Islet precursor cell (in vitro differentiated cells): ENCODE data around the gene CDK5RAP1.

Experiments
- DNase-seq: peaks from one replicate; pipeline ENCODE4 v3.0.0-alpha.2; 2018

CDK5RAP1 gene

DNA sequence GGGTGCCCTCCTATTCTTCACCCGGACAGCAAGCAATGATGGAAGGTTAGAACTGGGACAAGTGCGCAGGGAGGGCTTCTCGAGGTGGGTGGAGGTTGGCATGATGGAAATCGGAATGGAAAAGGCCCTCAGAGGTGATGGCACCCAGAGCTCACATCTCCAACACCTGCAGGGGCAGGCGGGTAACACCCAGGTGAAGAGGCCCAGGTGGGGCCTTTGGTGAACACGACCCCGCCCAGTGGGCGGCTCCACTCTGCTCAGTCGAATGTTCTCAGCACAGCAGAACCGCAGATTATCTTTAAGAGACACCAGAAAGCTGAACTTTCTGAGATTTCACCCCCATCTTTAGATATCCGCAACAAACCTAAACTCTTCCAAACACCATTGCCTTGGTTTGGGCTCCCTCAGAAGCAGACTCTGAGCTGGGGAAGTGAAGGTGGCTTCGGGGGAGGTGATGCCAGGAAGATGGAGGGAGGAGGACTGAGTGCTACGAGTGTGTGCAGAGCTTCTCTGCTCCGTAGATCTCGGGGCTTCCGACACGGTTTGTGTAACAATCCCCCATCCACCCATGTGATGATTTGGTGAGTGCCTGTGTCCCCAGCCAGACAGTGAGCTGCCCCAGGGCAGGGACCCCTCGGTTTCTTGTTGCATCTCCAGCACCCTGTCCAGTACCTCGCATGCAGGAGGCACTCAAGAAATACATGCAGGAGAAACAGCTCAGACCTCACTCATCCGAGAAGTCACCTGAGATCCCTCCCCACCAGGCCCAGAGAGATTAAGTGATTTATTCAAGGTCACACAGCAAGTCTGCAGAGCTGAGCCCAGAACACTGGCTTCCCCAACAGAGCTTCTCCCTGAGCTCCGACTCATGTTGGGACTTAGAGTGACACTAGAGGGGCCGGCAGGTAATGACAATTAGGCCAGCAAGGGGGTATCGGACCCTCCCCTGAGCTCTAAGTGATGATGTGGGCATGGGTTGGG lies 72.9 kb downstream of the CDK5RAP1 start:
- DNase-seq: no peak

DNA sequence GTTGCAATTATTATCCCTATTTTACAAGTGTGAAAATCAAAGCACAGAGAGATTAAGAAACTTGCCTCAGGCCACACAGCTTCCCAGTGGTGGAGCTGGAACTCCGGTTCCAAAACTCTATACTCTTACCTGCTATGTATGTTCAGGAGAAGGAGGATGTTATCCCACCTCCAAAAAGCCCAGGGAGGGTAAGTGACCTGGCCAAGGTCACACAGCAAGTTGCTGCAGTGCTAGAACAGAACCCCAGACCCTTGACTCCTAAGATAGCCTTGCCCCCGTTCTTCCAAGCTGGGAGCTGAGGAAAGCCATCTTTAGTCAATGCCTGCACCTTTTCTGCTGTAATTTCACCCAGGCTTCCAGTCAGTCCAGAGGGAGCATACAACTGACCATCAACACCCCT lies 76.0 kb downstream of the CDK5RAP1 start:
- DNase-seq: no peak

DNA sequence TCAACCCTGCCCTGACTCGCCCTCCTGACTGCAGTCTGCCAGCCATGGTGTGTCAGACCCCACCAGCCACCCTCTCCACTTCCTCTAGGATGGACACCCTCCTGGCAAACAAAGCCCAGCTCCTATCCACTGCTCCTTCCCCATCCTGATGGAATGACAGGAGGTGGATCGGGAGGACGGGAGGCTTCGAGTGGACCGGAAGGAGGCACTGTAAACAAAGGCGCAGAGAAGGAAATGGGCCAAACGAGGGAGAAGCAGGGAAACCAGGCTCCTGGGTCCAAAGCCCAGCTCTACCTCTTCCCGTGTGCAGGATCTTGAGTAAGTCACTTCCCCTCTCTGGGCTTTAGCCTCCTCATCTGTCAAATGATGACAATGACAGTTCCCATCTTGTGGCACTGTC lies 78.1 kb downstream of the CDK5RAP1 start:
- DNase-seq: no peak

DNA sequence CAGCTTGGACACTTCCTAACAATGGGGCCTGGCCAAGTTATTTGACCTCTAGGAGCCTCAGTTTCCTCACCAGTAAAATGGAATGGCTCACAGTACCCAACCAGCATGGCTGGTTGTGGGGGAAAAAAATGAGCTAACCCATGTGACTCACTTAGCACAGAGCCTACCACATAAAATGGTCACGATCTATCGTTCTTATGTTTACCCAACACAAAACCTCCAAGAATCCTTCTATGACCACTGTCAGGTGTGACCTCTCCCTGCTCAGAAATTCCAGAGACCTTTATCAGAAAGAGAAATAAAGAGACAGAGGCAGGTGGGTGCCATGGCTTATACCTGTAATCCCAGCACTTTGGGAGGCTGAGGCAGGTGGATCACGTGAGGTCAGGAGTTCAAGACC lies 78.9 kb downstream of the CDK5RAP1 start:
- no peak for DNase-seq

DNA sequence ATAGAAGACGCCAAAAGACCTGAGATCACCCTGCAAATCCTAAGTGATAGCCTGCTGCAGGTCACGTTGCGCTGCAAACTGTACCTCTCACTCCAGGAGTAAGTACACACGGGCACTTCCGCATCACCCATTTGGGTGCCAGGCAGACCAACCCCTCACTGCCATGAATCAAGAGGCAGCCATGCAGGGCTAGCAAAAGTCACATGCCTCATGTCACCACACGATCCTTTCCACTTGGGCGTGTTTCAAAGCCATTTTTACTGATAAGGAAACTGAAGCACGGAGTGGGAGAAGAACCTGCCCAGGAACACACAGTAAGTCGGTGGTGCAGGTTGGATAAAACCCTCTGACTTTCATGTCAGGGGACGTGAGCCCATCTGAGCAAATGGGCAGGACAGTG lies 81.3 kb downstream of the CDK5RAP1 start:
- DNase-seq: no peak

DNA sequence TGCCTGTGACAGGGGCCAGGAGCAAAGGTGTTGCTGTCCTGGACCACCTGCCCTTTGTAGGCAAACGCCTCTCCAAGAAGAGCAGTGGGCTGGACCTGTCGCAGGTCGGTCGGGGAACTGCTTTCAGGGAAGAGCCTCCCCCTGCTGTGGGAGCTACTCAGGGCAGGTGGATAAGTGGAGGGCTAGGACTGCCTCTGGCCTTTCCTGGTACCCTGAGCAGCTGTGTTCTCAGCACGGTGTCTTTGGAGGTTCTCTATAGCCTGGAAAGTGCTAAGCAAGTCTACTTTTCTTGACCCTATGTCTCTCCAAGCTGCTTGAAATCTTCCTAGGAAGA lies 83.3 kb downstream of the CDK5RAP1 start:
- DNase-seq: no peak

DNA sequence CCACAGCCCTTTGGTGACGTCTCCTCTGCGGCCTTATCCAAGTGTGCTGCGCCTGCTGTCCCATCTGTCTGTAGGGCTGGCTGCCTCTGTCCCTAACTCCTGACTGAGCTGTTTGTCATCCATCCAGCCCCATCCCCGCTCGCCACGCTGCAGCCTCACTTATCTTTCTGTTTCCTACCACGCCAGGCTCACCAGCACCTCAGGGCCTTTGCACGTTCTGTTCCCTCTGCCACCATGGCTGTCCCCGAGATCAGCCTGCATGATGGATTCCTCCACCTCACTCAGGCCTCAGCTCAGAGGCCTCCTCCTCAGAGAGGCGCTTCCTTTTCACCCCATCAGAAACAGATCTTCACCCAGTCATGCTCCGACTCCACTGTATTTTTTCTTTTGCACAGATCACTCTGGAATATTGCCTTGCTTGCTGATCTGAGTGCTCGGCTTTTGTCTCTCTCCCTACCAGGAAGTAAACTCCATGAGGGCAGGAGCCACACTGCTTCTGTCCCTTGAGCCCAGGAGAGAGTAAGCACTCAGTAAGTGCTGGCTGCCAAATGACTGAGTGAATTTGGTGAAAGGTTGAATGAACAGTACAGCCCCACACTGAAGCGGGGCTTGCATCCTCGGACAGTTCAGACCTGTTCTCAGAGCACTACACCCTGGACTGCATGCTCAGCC lies 83.8 kb downstream of the CDK5RAP1 start:
- no peak for DNase-seq

DNA sequence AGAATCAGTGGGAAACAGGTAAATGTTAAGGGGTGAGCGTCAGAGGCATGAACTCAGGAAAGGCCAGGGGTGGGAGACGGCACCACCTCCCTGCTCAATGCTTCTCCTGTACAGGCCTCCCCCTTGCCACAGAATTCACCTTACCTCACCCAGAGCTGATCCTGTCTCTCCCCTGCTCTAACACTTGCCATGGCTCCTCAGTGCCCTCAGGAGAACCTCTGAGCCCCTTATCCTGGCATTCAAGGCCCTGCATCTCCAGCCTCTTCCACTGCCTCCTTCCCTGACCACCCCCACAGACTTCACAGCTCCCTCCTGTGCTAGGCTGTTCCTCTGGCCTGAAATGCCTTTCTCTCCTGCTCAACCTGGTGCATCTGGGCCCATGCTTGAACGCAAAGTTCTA lies 84.4 kb downstream of the CDK5RAP1 start:
- no peak for DNase-seq

DNA sequence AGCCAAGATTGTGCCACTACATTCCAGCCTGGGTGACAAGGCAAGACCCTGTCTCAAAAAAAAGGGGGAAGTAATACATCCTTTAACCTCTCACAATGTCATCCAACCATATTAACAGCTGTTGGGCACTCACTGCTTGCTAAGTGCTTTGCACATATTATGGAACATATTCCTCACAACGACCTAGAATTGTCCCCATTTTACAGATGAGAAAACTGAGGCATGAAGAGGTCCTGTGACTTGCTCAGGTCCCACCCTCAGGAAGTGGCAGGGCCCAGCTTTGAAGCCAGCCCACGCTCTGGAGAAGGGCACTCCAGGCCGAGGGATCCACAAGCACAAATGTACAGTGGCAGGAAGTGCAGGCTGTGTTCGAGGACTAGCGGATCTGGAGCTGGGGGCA lies 85.0 kb downstream of the CDK5RAP1 start:
- no peak for DNase-seq

DNA sequence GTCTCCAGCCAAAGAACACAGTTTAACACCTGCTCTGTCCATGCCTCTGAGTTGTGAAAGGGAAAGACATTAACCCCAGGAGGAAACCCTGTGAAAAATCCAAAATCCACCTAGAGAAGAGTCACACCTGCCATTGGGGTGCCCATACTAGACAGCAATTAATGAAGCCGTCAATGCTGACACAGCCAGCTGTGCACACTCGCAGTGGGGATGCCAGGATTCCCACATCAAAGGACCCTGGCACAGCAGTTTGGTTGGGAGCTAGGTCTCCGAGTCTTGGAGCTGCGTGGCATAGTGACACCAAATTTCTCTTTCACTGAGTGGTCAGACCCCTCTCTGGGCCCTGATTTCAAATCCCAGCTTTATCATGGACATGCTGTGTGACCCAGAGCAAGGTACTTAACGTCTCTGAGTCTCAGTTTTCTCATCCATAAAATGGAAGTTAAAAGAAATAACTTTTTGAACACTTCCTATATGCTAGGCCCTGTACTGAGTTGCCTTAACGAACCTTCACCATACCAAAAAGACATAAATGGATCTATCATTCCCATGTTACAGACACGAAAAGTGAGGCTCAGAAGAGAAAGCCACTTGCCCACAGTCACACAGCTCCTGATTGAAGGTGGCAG lies 87.5 kb downstream of the CDK5RAP1 start:
- no peak for DNase-seq

DNA sequence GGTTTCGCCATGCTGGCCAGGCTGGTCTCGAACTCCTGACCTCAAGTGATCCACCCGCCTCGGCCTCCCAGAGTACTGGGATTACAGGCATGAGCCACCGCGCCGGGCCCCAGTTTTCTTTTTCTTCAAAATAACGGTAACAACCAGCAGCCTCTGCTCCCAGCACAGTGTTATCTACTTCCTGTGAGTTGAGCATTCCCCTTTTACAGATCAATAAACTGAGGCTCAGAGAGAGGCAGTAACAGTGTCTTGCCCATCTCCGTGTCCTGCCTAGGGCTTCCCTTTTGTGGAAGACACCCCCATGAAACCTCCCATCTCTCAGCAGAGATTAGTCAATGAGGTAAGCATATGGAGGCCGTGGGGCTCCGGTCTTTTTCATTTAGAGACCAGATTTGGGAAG lies 88.7 kb downstream of the CDK5RAP1 start:
- no peak for DNase-seq

DNA sequence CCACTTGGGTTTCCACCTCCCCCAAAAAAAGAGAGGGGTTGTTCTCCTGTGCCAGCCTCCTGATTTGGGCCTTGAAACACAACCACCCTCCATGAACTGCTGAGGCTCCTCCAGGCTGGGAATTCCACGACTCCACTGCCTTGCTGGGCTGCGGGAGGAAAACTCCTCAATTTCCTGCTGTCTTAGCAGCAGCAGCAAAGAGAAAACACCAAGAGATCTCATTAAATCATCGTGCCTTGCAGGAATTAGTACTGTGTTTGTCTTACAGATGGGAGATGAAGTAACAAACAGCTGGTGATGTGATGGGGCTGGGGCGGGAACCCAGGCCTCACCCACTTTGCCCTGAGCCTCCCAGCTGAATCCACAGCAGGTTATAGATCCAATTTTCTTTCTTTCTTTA lies 89.3 kb downstream of the CDK5RAP1 start:
- DNase-seq: no peak

DNA sequence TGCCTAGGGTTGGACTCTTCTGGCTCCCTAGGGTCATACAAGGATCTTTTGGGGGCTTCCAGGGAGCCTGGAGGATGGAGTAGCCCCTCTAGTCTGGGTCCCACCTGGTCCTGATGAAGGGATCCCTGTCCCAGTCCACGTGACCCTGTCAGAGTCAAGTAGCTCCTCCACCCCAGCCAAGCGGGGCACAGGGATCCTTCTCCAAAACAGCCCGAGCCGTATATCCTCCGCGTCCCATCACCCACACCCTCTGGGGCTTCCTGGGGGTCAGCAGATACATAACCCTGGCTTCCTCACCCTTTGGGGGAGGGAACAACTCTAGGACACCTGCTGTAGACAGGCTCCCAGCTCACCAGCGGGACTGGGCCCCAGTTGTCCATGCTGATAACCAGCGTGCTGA lies 90.3 kb downstream of the CDK5RAP1 start:
- no peak for DNase-seq

DNA sequence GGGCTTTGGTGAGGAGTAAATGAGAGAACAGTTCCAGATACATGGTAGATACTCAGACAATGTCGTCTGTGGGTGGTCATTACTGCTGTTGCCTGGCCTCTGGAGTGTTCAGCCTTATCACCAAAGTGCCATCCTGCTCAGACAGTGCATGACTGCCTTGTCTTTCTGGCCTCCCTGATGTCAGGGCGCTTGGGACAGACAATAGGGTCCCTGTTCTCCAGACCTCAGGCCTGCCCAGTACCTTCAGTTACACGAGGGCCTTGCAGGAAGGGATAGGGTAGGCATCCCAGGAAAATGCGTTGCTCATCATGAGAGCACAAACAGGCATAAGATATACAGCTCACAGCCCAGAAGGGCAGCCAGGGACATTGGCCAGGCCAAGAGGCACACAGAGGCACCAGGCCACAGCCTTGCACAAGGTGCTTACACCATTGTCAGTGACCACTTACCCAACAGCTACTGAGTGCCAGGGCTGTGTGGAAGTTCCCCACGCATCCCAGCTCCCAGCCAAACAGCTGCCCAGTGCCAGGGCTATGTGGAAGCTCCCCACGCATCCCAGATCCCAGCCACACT lies 90.9 kb downstream of the CDK5RAP1 start:
- DNase-seq: peak; percentile 86

DNA sequence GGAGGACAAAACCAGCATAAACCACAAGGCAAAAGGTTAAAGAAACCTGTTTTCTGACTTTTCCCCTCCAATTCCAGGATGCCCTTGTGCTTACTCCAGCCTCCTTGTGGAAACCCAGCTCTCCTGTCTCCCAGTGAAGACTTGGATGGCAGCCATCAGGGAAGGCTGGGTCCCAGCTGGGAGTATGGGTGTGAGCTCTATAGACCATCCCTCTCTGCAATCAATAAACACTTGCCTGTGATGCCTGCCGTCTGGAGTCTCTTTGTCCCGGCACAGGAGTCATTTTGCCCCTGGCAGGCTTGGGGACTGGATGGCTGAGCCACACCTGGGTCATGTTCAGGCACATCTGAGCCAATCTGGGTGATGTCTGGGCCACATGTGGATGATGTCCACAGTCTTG lies 91.7 kb downstream of the CDK5RAP1 start:
- no peak for DNase-seq
